PFSK-1 (cell line): ENCODE data around the gene PPP1R10.

Source experiments
- FOXP2 ChIP-seq: optimal IDR thresholded peaks from 2 replicates; pipeline ENCODE3; 2011; ENCODE audit warnings: borderline replicate concordance, control low read depth, inconsistent platforms; ENCODE audit not compliant: insufficient read depth; ENCODE audit errors: extremely low read length, extremely low read depth
- POLR2AphosphoS5 ChIP-seq: IDR thresholded peaks from 2 replicates; pipeline ENCODE4 v1.6.1; 2012; ENCODE audit warnings: low read depth, mild to moderate bottlenecking, control low read depth, low read length, moderate library complexity
- SIN3A ChIP-seq: IDR thresholded peaks from 2 replicates; pipeline ENCODE4 v1.6.1; 2012; ENCODE audit warnings: mild to moderate bottlenecking, low read length, moderate library complexity, borderline replicate concordance; ENCODE audit not compliant: insufficient read depth
- TAF1 ChIP-seq: IDR thresholded peaks from 2 replicates; pipeline ENCODE4 v1.6.1; 2012; ENCODE audit warnings: low read length, control low read depth, borderline replicate concordance; ENCODE audit not compliant: insufficient read depth
- TF ChIP-seq, protein P1 (sequence below), 2 experiments: IDR thresholded peaks; 2 replicates each; pipeline versions ENCODE4 v1.6.1 to v1.8.0; 2011 to 2012; ENCODE audit warnings: low read depth in 2 of 2, low read length in 2 of 2, control low read depth in 1 of 2, inconsistent platforms in 1 of 2, mild to moderate bottlenecking in 1 of 2, moderate library complexity in 1 of 2; ENCODE audit not compliant: insufficient read depth in 1 of 2

Gene PPP1R10

DNA sequence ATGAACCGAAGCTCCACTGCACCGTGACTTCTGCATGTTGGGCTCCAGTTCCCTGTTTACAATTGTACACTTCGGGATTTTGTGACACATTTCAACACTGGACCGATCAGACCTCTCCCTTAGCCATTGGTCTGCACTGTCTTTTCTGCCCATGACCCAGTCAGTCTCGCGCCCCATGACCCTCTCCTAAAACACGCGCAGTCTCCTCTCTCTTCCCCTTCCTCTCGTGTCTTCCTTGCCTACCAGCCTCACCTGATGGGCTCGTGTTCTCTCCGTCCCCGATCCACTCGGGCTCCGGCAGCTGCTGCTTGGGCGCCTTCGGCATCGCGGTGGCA is 46.3 kb downstream of the PPP1R10 start:
- TF ChIP-seq TAF1 (no peak), FOXP2 (no peak)

DNA sequence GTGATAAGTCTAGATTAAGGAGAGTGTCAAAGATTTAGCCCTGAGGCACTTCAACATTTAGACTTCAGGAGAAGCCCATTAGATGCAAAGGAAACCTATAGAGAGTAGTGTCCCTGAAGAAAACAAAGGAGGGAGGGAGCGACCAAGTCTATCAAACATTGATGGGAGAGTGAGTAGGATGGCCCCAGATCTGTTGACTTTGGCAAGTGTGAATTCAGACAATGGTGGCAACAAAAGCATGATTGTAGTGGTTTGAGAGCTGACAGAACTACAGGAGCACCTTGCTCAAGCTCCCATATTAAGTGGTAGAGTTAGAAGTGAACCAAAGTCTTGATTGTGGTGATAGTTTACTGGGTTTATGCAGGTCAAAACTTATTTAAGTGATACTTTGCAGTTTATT is 46.8 kb downstream of the PPP1R10 start:
- TF ChIP-seq, protein P1, sequence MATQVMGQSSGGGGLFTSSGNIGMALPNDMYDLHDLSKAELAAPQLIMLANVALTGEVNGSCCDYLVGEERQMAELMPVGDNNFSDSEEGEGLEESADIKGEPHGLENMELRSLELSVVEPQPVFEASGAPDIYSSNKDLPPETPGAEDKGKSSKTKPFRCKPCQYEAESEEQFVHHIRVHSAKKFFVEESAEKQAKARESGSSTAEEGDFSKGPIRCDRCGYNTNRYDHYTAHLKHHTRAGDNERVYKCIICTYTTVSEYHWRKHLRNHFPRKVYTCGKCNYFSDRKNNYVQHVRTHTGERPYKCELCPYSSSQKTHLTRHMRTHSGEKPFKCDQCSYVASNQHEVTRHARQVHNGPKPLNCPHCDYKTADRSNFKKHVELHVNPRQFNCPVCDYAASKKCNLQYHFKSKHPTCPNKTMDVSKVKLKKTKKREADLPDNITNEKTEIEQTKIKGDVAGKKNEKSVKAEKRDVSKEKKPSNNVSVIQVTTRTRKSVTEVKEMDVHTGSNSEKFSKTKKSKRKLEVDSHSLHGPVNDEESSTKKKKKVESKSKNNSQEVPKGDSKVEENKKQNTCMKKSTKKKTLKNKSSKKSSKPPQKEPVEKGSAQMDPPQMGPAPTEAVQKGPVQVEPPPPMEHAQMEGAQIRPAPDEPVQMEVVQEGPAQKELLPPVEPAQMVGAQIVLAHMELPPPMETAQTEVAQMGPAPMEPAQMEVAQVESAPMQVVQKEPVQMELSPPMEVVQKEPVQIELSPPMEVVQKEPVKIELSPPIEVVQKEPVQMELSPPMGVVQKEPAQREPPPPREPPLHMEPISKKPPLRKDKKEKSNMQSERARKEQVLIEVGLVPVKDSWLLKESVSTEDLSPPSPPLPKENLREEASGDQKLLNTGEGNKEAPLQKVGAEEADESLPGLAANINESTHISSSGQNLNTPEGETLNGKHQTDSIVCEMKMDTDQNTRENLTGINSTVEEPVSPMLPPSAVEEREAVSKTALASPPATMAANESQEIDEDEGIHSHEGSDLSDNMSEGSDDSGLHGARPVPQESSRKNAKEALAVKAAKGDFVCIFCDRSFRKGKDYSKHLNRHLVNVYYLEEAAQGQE (IDR thresholded peaks at IDR 0.05; ENCODE audit: insufficient read depth in 1 of 2, low read depth in 2 of 2, low read length in 2 of 2) = no peak
- no peak for TF ChIP-seq FOXP2
- no peak for TF ChIP-seq POLR2AphosphoS5
- TF ChIP-seq TAF1 = no peak
- TF ChIP-seq SIN3A = no peak; the same call in 1 of the 2 replicates

DNA sequence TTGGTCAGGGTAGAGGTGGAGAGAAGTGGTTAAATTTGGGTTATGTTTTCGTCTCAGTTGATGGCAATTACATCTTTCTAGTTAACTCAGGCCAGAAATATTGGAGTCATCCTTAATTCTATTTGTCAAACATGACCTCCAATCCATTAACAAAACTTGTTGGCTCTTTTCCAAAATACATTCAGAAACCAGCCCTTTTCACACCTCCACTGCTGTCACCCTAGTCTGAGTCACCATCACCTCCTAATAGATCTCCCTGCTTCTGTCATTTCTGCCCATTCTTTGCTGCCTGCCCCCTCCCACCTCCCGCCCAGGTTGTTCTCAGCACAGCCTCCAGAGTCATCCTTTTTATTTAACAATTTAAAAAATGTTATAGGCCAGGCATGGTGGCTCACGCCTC is 48.8 kb downstream of the PPP1R10 start:
- TF ChIP-seq, protein P1 (IDR thresholded peaks at IDR 0.05; ENCODE audit: insufficient read depth in 1 of 2, low read depth in 2 of 2, low read length in 2 of 2) = no peak
- no peak for TF ChIP-seq FOXP2
- TF ChIP-seq POLR2AphosphoS5 = no peak
- no peak for TF ChIP-seq TAF1
- no peak for TF ChIP-seq SIN3A

DNA sequence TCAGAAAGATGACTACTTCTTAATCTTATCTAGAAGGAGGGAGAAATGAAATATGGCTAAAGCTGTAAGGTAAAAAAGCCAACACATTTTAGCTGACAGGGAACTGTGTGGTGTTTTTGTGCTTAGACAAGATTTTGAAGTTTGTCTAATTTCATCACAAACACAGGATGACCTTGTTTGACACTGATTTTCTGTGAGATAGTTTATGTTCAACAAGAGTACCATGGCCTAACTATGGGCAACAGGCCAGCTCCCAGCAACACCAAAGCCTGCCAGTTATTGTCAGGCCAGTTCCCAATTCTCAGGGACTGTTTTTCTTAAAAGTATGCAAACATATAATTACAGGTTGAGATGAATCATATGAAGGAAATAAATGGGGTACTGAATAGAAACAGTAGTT is 51.3 kb downstream of the PPP1R10 start:
- no peak for TF ChIP-seq TAF1
- no peak for TF ChIP-seq POLR2AphosphoS5
- TF ChIP-seq SIN3A = no peak
- TF ChIP-seq, protein P1 (IDR thresholded peaks at IDR 0.05; ENCODE audit: insufficient read depth in 1 of 2, low read depth in 2 of 2, low read length in 2 of 2) = no peak
- no peak for TF ChIP-seq FOXP2

DNA sequence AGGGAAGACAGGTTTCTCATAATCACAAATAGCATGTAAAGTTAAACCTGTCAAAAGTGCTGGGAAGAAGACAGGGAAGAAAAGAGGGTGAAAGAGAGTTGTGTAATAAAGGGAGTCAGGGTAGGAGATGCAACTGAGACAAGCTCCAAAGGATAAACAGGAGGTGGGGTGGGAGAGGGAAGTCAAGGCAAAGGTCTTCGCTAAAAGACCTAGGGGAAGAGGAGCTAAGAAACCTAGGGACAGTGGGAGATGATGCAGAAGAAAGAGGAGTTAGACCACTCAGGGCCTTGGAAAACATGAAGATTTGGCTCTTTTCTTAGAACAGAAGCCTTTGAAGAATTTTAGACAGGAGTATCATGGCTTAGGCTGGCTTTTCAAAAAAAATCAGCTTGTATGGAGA is 52.9 kb downstream of the PPP1R10 start:
- TF ChIP-seq POLR2AphosphoS5 = no peak
- TF ChIP-seq TAF1 = no peak
- TF ChIP-seq, protein P1 (IDR thresholded peaks at IDR 0.05; ENCODE audit: insufficient read depth in 1 of 2, low read depth in 2 of 2, low read length in 2 of 2) = no peak
- no peak for TF ChIP-seq FOXP2
- TF ChIP-seq SIN3A = no peak
